HG02610 (cell line): Measurements from ENCODE around the gene PRKCE.

Source experiments
- ATAC-seq: cut with Tn5 transposase; IDR thresholded peaks from one replicate; pipeline ENCODE4 v1.9.1; 2021; ENCODE audit warnings: mild to moderate bottlenecking, moderate library complexity; ENCODE audit not compliant: unreplicated experiment

The PRKCE gene

DNA sequence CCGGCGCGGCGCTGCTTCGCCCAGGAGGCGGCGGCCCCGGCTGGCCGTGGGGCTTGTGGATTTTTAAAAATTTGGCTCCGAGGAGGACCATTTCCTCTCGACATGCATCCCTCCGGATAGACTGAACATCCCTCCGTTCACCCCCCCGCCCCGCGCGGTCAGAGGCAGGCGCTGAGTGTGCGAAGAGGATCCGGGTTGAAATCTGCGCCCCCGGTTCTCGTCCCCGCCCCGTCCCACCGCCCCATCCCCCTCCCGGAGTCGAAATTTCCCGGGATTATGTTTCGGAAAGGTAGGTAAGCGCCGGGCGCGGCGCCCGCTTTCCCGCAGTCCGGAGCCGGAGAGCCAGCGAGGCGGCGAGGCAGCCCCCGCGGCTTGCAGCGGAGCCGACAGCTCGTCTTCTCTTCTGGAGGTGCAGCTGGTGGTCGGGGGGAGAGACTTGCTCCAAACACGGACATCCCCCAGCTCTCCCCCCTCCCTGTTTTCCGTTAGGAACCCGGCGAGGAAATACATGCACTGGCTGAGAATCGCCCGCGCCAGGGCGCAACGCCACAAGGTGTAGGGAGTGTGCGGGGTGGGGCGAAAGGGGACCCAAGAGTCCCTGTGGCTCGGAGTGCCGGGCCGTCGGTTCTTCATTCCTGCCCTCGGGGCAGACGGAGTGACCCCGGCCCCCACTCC is at the start of gene PRKCE:
PRKCE (plus strand) TSS at position 261 of the 675 bp plus-strand sequence.
- ATAC-seq: peak; percentile 12

DNA sequence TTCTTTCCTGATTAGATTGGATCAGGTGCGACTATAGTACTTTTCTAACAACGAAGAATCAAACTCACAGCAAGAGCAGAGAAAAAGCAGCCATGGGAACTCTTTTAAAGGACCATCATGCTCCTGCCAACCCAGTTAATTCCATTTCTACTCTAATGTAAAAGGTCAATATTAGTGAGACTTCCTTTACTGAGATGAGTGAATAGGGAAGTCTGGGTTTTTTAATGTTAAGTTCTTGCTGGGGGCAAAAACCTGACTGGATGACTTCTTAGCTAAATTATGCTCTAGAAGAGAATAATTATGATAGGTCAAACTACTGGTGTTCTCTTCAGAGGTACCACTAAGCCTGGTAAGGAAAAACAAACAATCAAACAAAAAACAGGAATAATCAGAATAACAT is 48.9 kb upstream of the PRKCE start:
- ATAC-seq: no peak

DNA sequence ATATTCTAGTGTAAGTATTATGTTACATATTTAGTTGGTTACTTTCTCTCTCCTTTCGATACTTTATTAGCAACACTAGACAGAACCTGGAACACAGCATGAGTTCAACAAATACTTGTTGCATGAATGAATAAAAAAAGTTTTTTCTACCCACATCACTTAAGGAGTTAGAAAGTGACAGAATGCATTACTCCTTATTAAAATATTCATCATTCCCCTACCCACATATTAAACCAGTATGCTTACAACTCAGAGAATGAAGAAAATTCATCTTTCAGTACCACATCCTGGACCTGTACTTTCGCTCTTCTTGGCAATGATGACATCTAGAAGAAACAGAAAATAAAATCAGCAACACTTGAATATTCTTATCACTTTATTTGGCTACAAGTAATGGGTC is 46.4 kb upstream of the PRKCE start:
- ATAC-seq: no peak

DNA sequence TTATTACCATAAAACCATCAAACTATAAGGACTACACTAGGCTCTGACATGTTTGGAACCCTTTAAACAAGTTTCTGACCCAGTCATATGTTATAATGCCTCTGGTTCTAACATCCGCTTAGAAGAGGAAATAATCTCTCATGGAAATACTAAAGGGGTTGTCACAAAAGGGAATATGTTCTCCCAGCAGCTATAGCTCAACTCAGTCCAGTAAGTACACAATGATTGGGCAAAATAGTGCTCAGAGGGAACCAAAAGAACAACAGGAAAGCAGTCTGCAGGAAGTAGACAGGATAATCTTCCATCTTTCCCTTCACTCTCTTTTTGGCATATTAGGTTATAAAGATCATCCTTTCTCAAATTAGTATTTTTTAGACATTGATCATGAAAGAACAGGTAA is 44.7 kb upstream of the PRKCE start:
- no peak for ATAC-seq

DNA sequence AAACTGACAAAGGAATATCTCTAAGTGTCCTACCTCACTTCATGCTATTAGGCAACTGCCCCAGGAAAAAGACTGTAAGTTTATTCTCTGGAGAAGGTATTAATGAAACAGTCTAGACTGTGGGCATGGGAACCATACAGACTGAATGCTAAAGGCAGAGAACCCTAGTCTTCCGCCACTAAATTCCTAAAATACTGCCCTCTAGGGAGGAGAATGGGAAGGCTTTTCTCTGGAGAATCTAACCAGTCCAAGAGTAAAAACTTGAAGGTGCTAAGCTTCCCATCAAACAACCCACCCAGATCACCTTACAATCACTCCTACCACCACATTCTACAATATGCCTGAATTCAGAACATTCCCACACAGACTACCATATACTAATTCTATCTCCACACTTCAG is 43.8 kb upstream of the PRKCE start:
- no peak for ATAC-seq

GRCh38 chr2:45610281-45611019 is 41.0 kb upstream of the PRKCE start:
- ATAC-seq: peak; percentile 37

- ATAC-seq: peak; percentile 86
These were observed 40.2 kb upstream of the PRKCE start, which contains the start of gene SRBD1 for GRCh38 chr2:45611020-45611859. SRBD1 (minus strand) TSS chr2:45611267; CDS start chr2:45605441, 5,826 bp downstream.

DNA sequence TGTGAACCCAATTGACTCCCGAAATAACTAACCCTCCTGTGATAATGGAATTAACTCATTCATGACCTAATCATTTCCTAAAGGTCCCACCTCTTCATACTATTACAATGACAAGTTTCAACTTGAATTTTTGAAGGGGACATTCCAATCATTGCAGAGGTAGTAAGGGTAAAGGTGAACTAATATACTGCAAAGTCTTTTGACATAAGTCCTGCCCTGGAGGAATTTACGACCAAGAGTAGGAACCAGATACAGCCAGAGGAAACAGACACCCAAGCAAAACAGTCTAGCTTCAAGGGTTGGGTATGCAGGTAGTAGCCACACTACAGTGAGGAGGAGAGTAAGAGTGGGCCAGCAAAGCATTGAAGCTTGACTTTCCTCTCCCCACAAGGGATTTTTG is 39.2 kb upstream of the PRKCE start:
- ATAC-seq: peak; percentile 36

GRCh38 chr2:45612731-45613130 is 38.7 kb upstream of the PRKCE start:
- ATAC-seq: no peak

DNA sequence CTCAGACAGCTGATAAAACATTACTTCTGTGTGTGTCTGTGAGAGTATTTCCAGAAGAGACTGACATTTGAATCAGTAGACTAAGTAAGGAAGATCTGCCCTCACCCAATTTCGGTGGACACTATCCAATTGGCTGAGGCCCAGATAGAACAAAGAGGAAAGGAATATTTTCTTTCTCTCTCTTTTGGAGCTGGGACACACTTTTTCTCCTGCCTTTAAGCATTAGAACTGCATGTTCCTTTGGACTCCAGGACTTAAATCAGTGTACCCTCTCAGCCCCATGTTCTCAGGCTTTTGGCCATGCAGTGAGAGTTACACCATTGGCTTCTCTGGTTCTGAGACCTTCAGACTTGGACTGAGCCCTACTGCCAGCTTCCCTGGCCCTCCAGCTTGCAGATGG is 37.1 kb upstream of the PRKCE start:
- no peak for ATAC-seq

DNA sequence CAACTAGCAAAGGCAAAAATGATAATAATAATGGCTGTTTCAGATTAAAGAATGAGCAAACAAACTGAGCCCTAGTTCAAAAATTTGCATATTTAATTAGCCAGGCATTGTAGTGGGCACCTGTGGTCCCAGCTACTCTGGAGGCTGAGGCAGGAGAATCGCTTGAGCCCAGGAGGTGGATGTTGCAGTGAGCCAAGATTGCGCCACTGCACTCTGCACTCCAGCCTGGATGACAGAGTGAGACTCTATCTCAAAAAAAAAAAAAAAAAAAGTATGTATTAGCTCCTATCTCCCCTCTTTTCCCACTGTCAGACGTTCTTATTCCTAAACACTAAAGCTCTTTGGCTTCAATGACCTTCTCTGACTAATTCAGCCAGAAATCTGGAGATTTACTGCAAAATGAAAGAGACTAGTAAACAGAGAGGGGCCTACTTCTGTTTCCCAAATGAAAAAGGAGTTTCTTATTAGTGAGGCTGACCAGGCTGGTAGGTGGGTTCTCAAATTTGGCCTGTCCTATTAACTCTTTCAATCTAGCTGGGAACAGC is 36.5 kb upstream of the PRKCE start:
- ATAC-seq: no peak

- ATAC-seq: no peak
These were observed 34.6 kb upstream of the PRKCE start for GRCh38 chr2:45616658-45617411.

DNA sequence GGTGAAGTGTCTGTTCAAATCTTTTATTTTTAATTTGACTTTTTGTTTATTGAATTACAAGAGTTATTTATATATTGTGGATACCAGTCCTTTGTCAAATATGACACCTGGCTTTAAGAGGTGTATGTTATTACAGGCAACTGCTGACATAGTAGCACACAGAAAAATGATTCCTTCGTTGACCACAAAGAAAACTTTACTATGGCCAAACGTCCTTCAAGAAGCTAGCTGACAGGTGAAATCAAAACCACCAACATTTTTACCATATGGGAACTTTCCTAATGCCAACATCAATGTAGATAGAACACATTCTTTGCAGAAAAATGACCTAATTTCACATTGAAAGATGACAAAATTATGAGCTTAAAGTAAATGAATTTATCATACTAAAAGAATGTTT is 34.0 kb upstream of the PRKCE start:
- ATAC-seq: no peak

DNA sequence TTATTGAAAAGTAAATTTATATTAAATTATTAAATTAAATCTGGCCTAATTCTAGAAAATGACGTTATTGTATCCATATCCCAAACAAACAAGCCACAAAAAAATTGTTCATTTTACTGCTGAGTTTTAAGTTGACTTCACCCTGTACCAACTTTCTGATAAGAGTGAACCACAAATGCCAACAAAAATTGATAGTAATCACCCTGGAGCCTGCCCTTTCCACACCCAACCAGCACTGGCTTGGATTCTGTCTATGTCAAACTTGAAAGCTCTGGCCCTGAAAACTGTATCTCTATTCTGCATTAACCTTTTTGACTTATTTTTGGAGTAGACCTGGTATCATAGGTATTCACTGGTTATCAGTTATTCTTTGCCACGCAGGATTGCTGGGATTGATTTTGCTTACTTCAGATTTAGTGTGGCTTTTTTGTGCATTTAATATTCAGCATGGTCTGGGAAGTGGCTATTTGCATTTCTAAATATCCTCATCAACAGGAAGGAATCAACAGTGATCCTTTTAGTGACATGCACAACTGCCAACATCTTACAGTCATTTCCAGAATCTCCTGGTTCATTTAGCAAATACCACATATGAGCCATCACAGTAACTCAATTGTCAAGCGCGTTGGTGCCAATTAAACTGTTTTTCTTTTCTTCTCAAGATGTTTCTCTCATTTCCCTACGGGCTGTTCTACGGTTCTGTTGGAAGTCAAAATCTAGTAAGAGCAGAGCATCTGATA is 29.0 kb upstream of the PRKCE start:
- no peak for ATAC-seq

- ATAC-seq: no peak
These were observed 28.4 kb upstream of the PRKCE start for GRCh38 chr2:45623098-45623497.

DNA sequence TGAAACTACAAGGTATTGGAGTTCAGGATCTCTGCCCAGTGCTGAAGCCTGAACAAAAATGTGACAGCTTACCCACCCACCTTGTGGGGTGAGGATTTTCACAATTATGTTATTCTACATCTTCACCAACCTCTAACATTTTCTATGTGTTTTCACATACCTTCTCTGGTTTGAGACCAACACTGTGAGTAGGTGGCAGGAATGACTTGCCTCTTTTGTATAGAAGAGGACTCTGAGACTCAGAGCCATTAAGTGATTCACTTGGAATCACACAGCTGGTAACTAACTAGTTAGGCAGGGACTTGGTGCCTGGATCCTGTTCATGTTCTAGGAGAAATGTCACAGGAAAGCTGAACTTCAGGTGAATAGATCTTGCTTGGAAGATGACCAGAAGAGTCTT is 25.7 kb upstream of the PRKCE start:
- no peak for ATAC-seq

GRCh38 chr2:45626387-45627221 is 24.9 kb upstream of the PRKCE start:
- ATAC-seq: no peak

GRCh38 chr2:45627911-45628310 is 23.6 kb upstream of the PRKCE start:
- no peak for ATAC-seq

DNA sequence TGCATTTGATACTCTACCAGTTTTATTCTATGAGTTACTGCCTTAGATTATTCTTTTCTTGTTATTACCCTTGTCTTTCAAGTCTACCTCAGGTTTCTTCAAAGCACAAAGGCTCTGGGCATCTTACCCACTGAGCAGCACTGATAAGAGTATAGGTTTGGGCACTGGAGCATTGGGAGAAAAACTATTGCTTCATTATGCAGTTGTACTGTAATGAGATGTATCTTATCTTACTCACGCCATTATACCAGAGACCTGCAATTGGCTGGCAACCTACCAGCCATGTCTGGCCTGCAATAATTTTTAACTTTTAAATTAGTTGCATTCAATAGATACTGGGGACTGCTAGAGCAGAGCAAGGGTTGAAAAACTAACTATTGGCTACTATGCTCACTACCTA is 21.5 kb upstream of the PRKCE start:
- ATAC-seq: no peak
